DOHH2 (cell line): Measurements from ENCODE around the gene HMX1.

Experiments
- H3F3A ChIP-seq: fragments of 200-600 bp; sonication (generic), shearing (Covaris generic); 2 replicates; pipeline ENCODE4 v1.6.0; 2016; ENCODE audit warnings: antibody characterized with exemption, mild to moderate bottlenecking; ENCODE audit not compliant: control insufficient read depth, insufficient read depth
- H3K27ac ChIP-seq: fragments of 200-600 bp; sonication (generic); 2 replicates; pipeline ENCODE4 v1.5.1; 2014; ENCODE audit warnings: low read depth, mild to moderate bottlenecking, low read length, moderate library complexity
- H3K27me3 ChIP-seq: fragments of 200-600 bp; sonication (generic); 2 replicates; pipeline ENCODE4 v1.6.1; 2014; ENCODE audit warnings: mild to moderate bottlenecking, low read length, mixed read lengths; ENCODE audit not compliant: control insufficient read depth
- H3K36me3 ChIP-seq: fragments of 200-600 bp; sonication (generic); 2 replicates; pipeline ENCODE4 v1.6.1; 2014; ENCODE audit warnings: mild to moderate bottlenecking, low read length, moderate library complexity, mixed read lengths; ENCODE audit not compliant: control insufficient read depth
- H3K4me1 ChIP-seq: fragments of 200-600 bp; sonication (generic); 2 replicates; pipeline ENCODE4 v1.6.1; 2014; ENCODE audit warnings: mild to moderate bottlenecking, low read length, mixed read lengths; ENCODE audit not compliant: control insufficient read depth
- H3K4me2 ChIP-seq: fragments of 200-600 bp; sonication (generic); 2 replicates; pipeline ENCODE4 v1.6.0; 2014; ENCODE audit warnings: mild to moderate bottlenecking, low read length, moderate library complexity
- H3K4me3 ChIP-seq: fragments of 200-600 bp; sonication (generic); 2 replicates; pipeline ENCODE4 v1.5.1; 2014; ENCODE audit warnings: mild to moderate bottlenecking, low read length, mixed read lengths
- H3K79me2 ChIP-seq: fragments of 200-600 bp; sonication (generic); 2 replicates; pipeline ENCODE4 v1.6.1; 2014; ENCODE audit warnings: mild to moderate bottlenecking, low read length, mixed read lengths; ENCODE audit not compliant: control insufficient read depth
- H3K9me2 ChIP-seq: fragments of 200-600 bp; sonication (generic); replicated peaks from 2 replicates; pipeline ENCODE4 v1.6.1; 2014; ENCODE audit warnings: mild to moderate bottlenecking, low read length, mixed read lengths; ENCODE audit not compliant: control insufficient read depth
- H3K9me3 ChIP-seq: fragments of 200-600 bp; sonication (generic); 2 replicates; pipeline ENCODE4 v1.6.1; 2014; ENCODE audit warnings: antibody characterized with exemption, low read length, mixed read lengths; ENCODE audit not compliant: control insufficient read depth, insufficient read depth
- H4K20me1 ChIP-seq: fragments of 200-600 bp; sonication (generic); 2 replicates; pipeline ENCODE4 v1.6.0; 2014; ENCODE audit warnings: low read depth, mild to moderate bottlenecking, antibody characterized with exemption, low read length, moderate library complexity; ENCODE audit not compliant: control insufficient read depth, insufficient read depth
- EZH2phosphoT487 ChIP-seq: fragments of 200-600 bp; sonication (generic); IDR thresholded peaks from 2 replicates; pipeline ENCODE4 v1.6.1; 2017; ENCODE audit warnings: borderline replicate concordance, mild to moderate bottlenecking, antibody characterized with exemption, low read length, moderate library complexity, mixed read lengths
- TF ChIP-seq, protein P1 (sequence below): fragments of 200-600 bp; sonication (generic); IDR thresholded peaks from one replicate; pipeline ENCODE4 v1.5.1; 2014; ENCODE audit warnings: antibody characterized with exemption, mild to moderate bottlenecking, low read depth, low read length; ENCODE audit not compliant: poor library complexity, severe bottlenecking

The HMX1 gene

DNA sequence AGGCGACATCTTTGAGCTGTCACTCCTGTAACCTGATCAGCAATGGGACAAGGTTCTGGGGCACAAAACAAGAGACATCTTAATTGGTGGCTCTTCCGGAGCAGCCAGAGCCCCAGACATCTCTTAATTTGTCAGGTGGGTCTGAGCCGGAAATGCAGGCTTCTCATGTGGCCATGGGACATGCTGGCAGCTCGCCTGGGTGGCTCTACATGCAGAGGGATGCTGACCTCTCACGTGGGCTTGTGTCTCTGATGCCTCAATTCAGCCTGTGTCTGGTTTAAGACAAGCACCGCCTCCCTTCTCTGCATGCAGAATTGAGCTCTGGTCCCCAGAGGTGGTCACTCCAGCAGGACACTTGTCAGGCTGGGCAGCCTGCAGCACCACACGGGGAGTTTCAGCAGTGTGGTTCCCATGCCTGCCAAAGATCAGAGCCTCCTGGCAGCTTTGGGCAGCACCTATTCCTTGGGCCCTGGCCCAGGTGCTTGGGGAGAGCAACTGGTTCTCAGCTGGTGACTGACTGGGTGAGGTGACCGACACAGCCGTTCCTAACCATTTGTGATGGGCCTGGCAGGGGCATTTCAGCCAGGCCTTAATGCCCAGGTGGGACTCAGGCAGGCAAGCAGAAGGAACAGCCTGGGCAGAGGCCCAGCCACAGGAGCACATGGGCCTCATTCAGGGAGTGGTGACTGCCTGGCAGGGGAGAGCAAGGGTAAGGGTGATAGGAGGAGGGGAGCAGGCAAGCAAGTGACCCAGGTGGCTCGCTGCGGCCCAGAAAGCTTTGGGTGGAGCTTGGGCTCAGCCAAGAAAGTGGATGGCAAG, 53.4 kb downstream of the HMX1 start:
- Histone ChIP-seq H3K4me1 (no peaks in the 10 kb centered on the region), H3K9me3 (no peaks in the 10 kb centered on the region), H3K79me2 (no peaks in the 10 kb centered on the region), H3K27me3 (no peaks in the 10 kb centered on the region), H3K36me3 (no peaks in the 10 kb centered on the region), H4K20me1 (no peaks in the 10 kb centered on the region), H3K4me2 (no peak overlapping the region), H3F3A (no peaks in the 10 kb centered on the region), H3K9me2 (no peaks in the 10 kb centered on the region), H3K27ac (no peak overlapping the region), H3K4me3 (no peak overlapping the region)
- no peak for TF ChIP-seq EZH2phosphoT487
- TF ChIP-seq, protein P1, sequence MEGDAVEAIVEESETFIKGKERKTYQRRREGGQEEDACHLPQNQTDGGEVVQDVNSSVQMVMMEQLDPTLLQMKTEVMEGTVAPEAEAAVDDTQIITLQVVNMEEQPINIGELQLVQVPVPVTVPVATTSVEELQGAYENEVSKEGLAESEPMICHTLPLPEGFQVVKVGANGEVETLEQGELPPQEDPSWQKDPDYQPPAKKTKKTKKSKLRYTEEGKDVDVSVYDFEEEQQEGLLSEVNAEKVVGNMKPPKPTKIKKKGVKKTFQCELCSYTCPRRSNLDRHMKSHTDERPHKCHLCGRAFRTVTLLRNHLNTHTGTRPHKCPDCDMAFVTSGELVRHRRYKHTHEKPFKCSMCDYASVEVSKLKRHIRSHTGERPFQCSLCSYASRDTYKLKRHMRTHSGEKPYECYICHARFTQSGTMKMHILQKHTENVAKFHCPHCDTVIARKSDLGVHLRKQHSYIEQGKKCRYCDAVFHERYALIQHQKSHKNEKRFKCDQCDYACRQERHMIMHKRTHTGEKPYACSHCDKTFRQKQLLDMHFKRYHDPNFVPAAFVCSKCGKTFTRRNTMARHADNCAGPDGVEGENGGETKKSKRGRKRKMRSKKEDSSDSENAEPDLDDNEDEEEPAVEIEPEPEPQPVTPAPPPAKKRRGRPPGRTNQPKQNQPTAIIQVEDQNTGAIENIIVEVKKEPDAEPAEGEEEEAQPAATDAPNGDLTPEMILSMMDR, result no peak

DNA sequence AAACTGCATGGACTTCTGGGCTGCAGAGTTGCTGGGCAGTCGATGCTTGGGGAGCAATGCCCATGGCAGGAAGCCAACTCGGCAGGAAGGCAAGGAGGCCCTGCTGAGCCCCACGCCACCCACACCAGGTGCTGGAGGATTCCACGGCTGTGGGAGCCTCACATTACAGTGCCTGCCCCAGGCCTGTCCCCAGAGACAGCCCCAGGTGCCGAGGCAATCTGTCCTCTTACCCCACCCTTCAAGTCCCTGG, 53.9 kb downstream of the HMX1 start:
- no peaks in the 10 kb centered on the region for H3K79me2 ChIP-seq
- H4K20me1 ChIP-seq, result no peaks in the 10 kb centered on the region
- no peaks in the 10 kb centered on the region for H3K36me3 ChIP-seq
- H3K4me1 ChIP-seq, result no peaks in the 10 kb centered on the region
- no peak overlapping the region for H3K4me3 ChIP-seq
- no peaks in the 10 kb centered on the region for H3K9me3 ChIP-seq
- H3K27ac ChIP-seq, result no peak overlapping the region
- no peak overlapping the region for H3K4me2 ChIP-seq
- no peak for TF ChIP-seq EZH2phosphoT487
- TF ChIP-seq, protein P1, result no peak
- no peaks in the 10 kb centered on the region for H3K9me2 ChIP-seq
- no peaks in the 10 kb centered on the region for H3F3A ChIP-seq
- no peaks in the 10 kb centered on the region for H3K27me3 ChIP-seq

DNA sequence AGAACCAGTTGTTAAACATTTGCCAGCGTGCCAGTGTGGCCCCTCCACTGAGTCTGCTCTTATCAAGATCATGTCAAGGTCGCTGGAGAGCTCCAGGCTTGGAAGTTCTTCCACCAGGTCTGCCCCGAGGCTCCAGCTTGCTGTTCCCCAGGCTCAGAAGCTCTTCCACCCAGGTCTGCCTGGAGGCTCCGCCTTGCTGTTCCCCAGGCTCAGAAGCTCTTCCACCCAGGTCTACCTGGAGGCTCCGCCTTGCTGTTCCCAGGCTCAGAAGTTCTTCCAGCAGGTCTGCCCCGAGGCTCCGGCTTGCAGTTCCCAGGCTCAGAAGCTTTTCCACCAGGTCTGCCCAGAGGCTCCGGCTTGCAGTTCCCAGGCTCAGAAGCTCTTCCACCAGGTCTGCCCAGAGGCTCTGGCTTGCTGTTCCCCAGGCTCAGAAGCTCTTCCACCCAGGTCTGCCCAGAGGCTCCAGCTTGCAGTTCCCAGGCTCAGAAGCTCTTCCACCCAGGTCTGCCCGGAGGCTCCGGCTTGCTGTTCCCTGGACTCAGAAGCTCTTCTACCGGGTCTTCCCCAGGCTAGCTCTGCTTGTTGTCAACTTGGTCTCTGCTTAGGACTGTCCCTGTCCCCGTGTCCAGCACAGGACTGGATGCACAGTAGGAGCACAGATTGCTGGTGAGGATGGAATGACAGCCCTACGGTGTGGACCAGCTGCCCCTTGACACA, 54.4 kb downstream of the HMX1 start:
- no peaks in the 10 kb centered on the region for H3K9me3 ChIP-seq
- H3K4me3 ChIP-seq, result no peak overlapping the region
- no peaks in the 10 kb centered on the region for H3K79me2 ChIP-seq
- no peaks in the 10 kb centered on the region for H3K9me2 ChIP-seq
- H3K36me3 ChIP-seq, result no peaks in the 10 kb centered on the region
- H4K20me1 ChIP-seq, result no peaks in the 10 kb centered on the region
- H3K27ac ChIP-seq, result no peak overlapping the region
- no peaks in the 10 kb centered on the region for H3F3A ChIP-seq
- TF ChIP-seq, protein P1, result no peak
- no peak for TF ChIP-seq EZH2phosphoT487
- no peaks in the 10 kb centered on the region for H3K4me1 ChIP-seq
- H3K4me2 ChIP-seq, result no peak overlapping the region
- no peaks in the 10 kb centered on the region for H3K27me3 ChIP-seq
